Right lobe of liver (tissue), 6 donors: ENCODE measurements around the gene RHOT1. TPM values are rescaled to one million over a fixed set of nuclear protein-coding genes. Genes with fewer than 3 reads are reported as not detected.
"Not testable (repeated sequence)": the region's sequence is repeated elsewhere in the genome, so short reads cannot be mapped to it uniquely, and the experiment has no call there.

Experiments
- ATAC-seq, 4 donors: fragments of 200-7000 bp; cut with Tn5 transposase; one replicate each; pipeline ENCODE4 v1.9.1; 2020; ENCODE audit warnings: mild to moderate bottlenecking in 4 of 4, moderate library complexity in 4 of 4
- DNase-seq, 3 donors: peaks; one replicate each; pipeline ENCODE4 v3.0.0-alpha.2; 2020
- H3K27ac ChIP-seq, 3 donors: fragments of 200-600 bp; one replicate each; pipeline ENCODE4 v1.8.0; 2022
- H3K27me3 ChIP-seq, 2 donors: fragments of 200-600 bp; one replicate each; pipeline ENCODE4 v1.8.0; 2022
- H3K36me3 ChIP-seq, 4 donors: fragments of 200-600 bp; sonication (generic) in 1 of 4; one replicate each; pipeline versions ENCODE4 v1.5.1 to v1.8.0; 2017 to 2022; ENCODE audit warnings: control low read depth in 1 of 4
- H3K4me1 ChIP-seq, 4 donors: fragments of 200-600 bp; sonication (generic) in 1 of 4; one replicate each; pipeline versions ENCODE4 v1.5.1 to v1.8.0; 2017 to 2022; ENCODE audit warnings: control low read depth in 1 of 4
- H3K4me3 ChIP-seq, 3 donors: fragments of 200-600 bp; one replicate each; pipeline ENCODE4 v1.8.0; 2022
- H3K9me3 ChIP-seq, 4 donors: fragments of 200-600 bp; sonication (generic) in 1 of 4; one replicate each; pipeline versions ENCODE4 v1.5.1 to v1.8.0; 2017 to 2022; ENCODE audit warnings: control low read depth in 1 of 4
- POLR2A ChIP-seq: fragments of 450-650 bp; IDR thresholded peaks from one replicate; pipeline ENCODE4 v1.6.1; 2017; ENCODE audit warnings: antibody characterized with exemption, mild to moderate bottlenecking
- WGBS: methylation state at CpG from one replicate; pipeline ENCODE4 v1.1.6; 2018; ENCODE audit warnings: low coverage, low lambda C conversion rate; ENCODE audit not compliant: insufficient coverage; ENCODE audit errors: missing lambda C conversion rate; 5-methylcytosine and 5-hydroxymethylcytosine counted together
- intact Hi-C, 2 donors: fragments of 100-400 bp; cut with DNase I; formaldehyde crosslinking; loops; one replicate each; pipeline versions ENCODE4 v1.11.2 to v1.14.1; 2022
- total RNA-seq, 6 experiments: library from RNA; depleted of rRNA in 2 of 6; stranded (reverse); fragments of >200 nt in 2 of 6; fragmentation: NEBNext Ultra II Directional in 3 of 6; extraction: Animal tissue kit (Norgen Biotek cat#: 25700) in 3 of 6; gene quantifications; one replicate each; pipeline versions ENCODE4 v1.1.0 to v1.2.4, GENCODE V29; 2016 to 2023
- TF ChIP-seq, protein P1 (sequence below), 4 donors: fragments of 200-600 bp in 3 of 4; fragments of 450-650 bp in 1 of 4; IDR thresholded peaks; one replicate each; pipeline versions ENCODE4 v1.5.1 to v1.8.0; 2016 to 2022; ENCODE audit warnings: antibody characterized with exemption in 4 of 4, mild to moderate bottlenecking in 2 of 4
- donor health status: DM: no; HTN: yes; CAD: no.
- donor health status: DM: no; HTN: no; CAD: no.
- donor health status: DM: no; HTN: no; CAD: no.
- donor health status: DM: no; HTN: yes; CAD: no.
- donor health status: DM: no; HTN: yes; CAD: no.

The RHOT1 gene
- total RNA-seq, 6 experiments from 2014 or later = 12.0 to 24.5 (median 14.2) TPM

GRCh38 chr17:32141258-32141657, 1.0 kb upstream of the RHOT1 start:
- 17% methylated on average over 3 of the region's 3 CpGs for WGBS
- H3K36me3 ChIP-seq = no peaks in the 10 kb centered on the region
- H3K27me3 ChIP-seq = no peaks in the 10 kb centered on the region
- peak overlapping the region; percentile 79 to 86 (median 82) for H3K27ac ChIP-seq
- peak overlapping the region; percentile 73 to 84 (median 83) for H3K4me3 ChIP-seq
- H3K9me3 ChIP-seq = no peaks in the 10 kb centered on the region
- H3K4me1 ChIP-seq = peaks cover 0 to 43% (median 9%) of the 10 kb centered on the region in 4 donors
- ATAC-seq (peak; percentile 45 to 53 (median 46)), DNase-seq (no peak)
- intact Hi-C loops = no loop called here
- TF ChIP-seq, protein P1, sequence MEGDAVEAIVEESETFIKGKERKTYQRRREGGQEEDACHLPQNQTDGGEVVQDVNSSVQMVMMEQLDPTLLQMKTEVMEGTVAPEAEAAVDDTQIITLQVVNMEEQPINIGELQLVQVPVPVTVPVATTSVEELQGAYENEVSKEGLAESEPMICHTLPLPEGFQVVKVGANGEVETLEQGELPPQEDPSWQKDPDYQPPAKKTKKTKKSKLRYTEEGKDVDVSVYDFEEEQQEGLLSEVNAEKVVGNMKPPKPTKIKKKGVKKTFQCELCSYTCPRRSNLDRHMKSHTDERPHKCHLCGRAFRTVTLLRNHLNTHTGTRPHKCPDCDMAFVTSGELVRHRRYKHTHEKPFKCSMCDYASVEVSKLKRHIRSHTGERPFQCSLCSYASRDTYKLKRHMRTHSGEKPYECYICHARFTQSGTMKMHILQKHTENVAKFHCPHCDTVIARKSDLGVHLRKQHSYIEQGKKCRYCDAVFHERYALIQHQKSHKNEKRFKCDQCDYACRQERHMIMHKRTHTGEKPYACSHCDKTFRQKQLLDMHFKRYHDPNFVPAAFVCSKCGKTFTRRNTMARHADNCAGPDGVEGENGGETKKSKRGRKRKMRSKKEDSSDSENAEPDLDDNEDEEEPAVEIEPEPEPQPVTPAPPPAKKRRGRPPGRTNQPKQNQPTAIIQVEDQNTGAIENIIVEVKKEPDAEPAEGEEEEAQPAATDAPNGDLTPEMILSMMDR (IDR thresholded peaks at IDR 0.05) = no peak
- no peak for TF ChIP-seq POLR2A

GRCh38 chr17:32141679-32142037, 644 bp upstream of the RHOT1 start:
- no peaks in the 10 kb centered on the region for H3K36me3 ChIP-seq
- DNase-seq (no peak), ATAC-seq (peak in 3 of 4 donors; percentile 1 to 5 (median 4))
- H3K4me1 ChIP-seq = peaks cover 0 to 43% (median 9%) of the 10 kb centered on the region in 4 donors
- intact Hi-C loops = no loop called here
- H3K4me3 ChIP-seq = peak overlapping the region; percentile 73 to 84 (median 83)
- no peaks in the 10 kb centered on the region for H3K27me3 ChIP-seq
- peak overlapping the region; percentile 79 to 86 (median 82) for H3K27ac ChIP-seq
- 13% methylated on average over 12 of the region's 12 CpGs for WGBS
- TF ChIP-seq POLR2A = no peak
- TF ChIP-seq, protein P1 (IDR thresholded peaks at IDR 0.05) = no peak
- H3K9me3 ChIP-seq = no peaks in the 10 kb centered on the region

GRCh38 chr17:32142857-32143526, 690 bp downstream of the RHOT1 start:
- no peaks in the 10 kb centered on the region for H3K36me3 ChIP-seq
- H3K27me3 ChIP-seq = no peaks in the 10 kb centered on the region
- TF ChIP-seq, protein P1 (IDR thresholded peaks at IDR 0.05) = no peak
- TF ChIP-seq POLR2A = no peak
- 3% methylated on average over 22 of the region's 23 CpGs for WGBS
- H3K4me3 ChIP-seq = peak overlapping the region; percentile 73 to 84 (median 83)
- peaks cover 0 to 43% (median 9%) of the 10 kb centered on the region in 4 donors for H3K4me1 ChIP-seq
- H3K9me3 ChIP-seq = no peaks in the 10 kb centered on the region
- intact Hi-C loops = no loop called here
- H3K27ac ChIP-seq = peak overlapping the region; percentile 63 to 86 (median 79)
- peak; percentile 34 to 53 (median 46) for ATAC-seq
- DNase-seq = peak; percentile 67 to 85 (median 82)

DNA sequence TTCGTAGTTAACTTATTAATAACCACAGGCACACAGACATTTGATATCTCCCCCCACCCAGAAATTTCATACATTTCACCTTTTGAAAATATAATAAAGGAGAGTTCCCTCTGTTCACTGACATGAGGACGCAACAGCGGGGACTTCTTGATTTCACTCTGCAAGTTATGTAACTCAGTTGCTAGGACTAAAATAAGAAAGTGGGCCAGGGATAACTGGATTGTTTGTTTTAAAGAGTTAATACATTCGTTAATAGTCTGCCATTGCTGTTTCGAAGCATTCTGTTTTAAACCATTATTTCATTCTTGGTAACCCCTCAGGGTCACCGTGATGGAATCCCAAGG, 1.2 kb downstream of the RHOT1 start:
- 20% methylated on average over 6 of the region's 6 CpGs for WGBS
- peak overlapping the region in 1 of 3 donors; percentile 79 for H3K27ac ChIP-seq
- ATAC-seq (no peak), DNase-seq (no peak)
- no peak for TF ChIP-seq POLR2A
- TF ChIP-seq, protein P1 (IDR thresholded peaks at IDR 0.05) = no peak
- no peaks in the 10 kb centered on the region for H3K36me3 ChIP-seq
- H3K4me3 ChIP-seq = peak overlapping the region; percentile 73 to 84 (median 83)
- H3K4me1 ChIP-seq = peaks cover 0 to 43% (median 9%) of the 10 kb centered on the region in 4 donors
- no peaks in the 10 kb centered on the region for H3K27me3 ChIP-seq
- no peaks in the 10 kb centered on the region for H3K9me3 ChIP-seq
- intact Hi-C loops = no loop called here

DNA sequence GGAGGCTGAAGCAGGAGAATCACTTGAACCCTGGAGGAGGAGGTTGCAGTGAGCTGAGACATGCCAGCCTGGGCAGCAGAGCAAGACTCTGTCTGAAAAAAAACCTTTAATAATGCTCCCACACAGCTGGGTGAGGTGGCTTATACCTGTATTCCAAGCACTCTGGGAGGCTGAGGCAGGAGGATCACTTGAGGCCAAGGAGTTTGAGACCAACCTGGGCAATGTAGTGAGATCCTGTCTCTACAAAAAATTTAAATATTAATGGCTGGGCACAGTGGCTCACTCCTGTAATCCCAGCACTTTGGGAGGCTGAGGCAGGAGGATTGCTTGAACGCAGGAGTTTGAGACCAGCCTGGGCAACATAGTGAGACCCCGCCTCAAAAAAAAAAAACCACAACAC, 2.1 kb downstream of the RHOT1 start:
- DNase-seq, H3K4me3 ChIP-seq, H3K9me3 ChIP-seq, ATAC-seq, H3K27me3 ChIP-seq, H3K36me3 ChIP-seq, intact Hi-C loops, H3K27ac ChIP-seq: not testable (repeated sequence)
- 100% methylated on average over 2 of the region's 2 CpGs for WGBS
- H3K4me1 ChIP-seq = peaks cover 0 to 39% (median 9%) of the 10 kb centered on the region in 4 donors
